GM10248 (cell line): Measurements from ENCODE around the gene MYL2.

Source experiments
- CTCF ChIA-PET: fragments of 300-600 bp; sonication (Branson Sonifier 250); formaldehyde crosslinking; extraction: SDS; loops from one replicate; lab custom pipeline; 2021; ENCODE audit warnings: antibody characterized with exemption; lab: Yijun Ruan, JAX
- POLR2A ChIA-PET: fragments of 350-650 bp; sonication (Branson Sonifier 250); formaldehyde crosslinking; extraction: SDS; loops from one replicate; lab custom pipeline; 2020; ENCODE audit warnings: antibody characterized with exemption; lab: Yijun Ruan, JAX
- DNase-seq: peaks from one replicate; pipeline ENCODE4 v3.0.0; 2012; ENCODE audit errors: extremely low spot score
- TF ChIP-seq, protein P1 (sequence below): IDR thresholded peaks from 2 replicates; pipeline ENCODE4 v1.5.1; 2012; ENCODE audit warnings: mild to moderate bottlenecking, low read depth; ENCODE audit errors: extremely low read depth, missing control alignments, control extremely low read depth

MYL2 gene

DNA sequence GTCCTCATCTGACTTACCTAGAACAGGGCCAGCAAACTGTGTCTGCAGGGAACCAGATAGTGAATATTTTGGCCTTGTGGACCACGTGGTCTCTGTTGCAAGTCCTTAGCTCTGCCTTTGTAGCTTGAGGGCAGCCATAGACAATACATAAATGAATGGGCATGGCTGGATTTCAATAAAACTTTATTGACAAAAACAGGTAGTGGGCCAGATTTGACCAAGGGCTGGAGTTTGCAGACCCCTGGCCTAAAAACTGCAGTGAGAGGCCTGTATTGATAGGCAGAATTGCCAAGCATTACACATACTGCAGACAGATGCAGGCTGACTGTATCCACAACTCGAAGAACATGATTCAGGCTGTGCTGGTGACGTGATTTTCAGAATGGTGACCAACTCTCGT is 48.3 kb downstream of the MYL2 start:
- TF ChIP-seq, protein P1, sequence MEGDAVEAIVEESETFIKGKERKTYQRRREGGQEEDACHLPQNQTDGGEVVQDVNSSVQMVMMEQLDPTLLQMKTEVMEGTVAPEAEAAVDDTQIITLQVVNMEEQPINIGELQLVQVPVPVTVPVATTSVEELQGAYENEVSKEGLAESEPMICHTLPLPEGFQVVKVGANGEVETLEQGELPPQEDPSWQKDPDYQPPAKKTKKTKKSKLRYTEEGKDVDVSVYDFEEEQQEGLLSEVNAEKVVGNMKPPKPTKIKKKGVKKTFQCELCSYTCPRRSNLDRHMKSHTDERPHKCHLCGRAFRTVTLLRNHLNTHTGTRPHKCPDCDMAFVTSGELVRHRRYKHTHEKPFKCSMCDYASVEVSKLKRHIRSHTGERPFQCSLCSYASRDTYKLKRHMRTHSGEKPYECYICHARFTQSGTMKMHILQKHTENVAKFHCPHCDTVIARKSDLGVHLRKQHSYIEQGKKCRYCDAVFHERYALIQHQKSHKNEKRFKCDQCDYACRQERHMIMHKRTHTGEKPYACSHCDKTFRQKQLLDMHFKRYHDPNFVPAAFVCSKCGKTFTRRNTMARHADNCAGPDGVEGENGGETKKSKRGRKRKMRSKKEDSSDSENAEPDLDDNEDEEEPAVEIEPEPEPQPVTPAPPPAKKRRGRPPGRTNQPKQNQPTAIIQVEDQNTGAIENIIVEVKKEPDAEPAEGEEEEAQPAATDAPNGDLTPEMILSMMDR = no peak
- no peak for DNase-seq
- POLR2A ChIA-PET = no interaction called here
- CTCF ChIA-PET = no interaction called here

DNA sequence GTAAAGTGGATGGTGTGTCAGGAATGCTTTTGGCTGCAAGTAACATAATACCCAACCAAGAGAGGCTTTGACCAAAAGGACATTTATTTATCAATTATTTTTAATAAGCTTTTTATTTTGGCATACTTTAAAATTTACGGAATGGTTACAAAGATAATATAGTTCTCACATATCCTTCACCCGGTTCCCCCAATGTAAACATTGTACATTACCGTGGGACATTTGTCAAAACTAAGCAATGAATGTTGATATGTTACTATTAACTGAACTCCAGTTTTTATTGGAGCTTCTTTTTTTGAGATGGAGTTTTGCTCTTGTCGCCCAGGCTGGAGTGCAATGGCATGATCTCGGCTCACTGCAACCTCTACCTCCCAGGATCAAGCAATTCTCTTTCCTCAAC is 50.6 kb downstream of the MYL2 start:
- no peak for DNase-seq
- ChIA-PET CTCF (interaction anchor here (0.9 kb wide), 1 partner anchor 18 kb away, joined by 3 read pairs; no protein-coding TSS in a partner anchor), POLR2A (no interaction called here)
- TF ChIP-seq, protein P1 = no peak

DNA sequence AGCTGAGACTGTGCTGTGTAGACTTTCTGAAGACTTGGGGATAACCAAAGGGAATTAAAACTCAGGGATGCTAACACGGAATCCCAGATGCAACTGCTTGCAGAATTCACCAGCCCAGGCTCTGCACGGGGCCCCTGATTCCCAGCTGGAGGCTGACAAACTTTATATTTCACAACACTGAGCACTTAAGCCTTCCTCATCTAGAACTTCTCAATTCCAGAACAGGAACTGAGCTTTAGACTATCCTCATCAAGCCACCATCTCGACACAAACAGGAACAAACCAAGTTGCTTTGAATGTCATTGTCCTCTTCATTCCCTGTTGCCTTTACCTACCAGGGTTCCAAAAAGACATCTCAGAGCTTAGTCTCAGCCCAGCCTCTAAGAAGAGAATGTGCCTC is 51.4 kb downstream of the MYL2 start:
- ChIA-PET CTCF (no interaction called here), POLR2A (no interaction called here)
- DNase-seq = no peak
- TF ChIP-seq, protein P1 = no peak

DNA sequence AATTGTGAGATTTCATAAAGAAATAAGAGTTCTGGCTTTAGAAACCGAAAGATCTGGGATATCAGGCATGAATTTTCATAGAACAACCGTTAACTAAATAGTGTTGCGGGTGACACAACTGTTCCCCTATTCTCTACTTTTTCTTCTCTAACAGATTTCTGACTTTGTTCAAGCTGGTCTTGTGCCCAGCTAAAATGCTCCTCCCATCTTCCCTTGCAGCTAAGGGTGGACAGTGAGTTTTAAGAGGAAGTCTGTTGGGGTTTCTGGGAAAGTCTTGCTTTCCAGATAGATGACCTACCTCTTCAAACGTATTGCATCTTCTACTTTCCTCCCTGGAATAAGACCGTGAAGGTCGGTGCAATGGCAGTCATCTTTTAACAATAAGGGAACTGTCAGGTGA is 54.9 kb downstream of the MYL2 start:
- CTCF ChIA-PET = interaction anchor here (1.1 kb wide), 1 partner anchor 11 kb away, joined by 3 read pairs; no protein-coding TSS in a partner anchor
- DNase-seq = no peak
- TF ChIP-seq, protein P1 = no peak
- POLR2A ChIA-PET = no interaction called here

DNA sequence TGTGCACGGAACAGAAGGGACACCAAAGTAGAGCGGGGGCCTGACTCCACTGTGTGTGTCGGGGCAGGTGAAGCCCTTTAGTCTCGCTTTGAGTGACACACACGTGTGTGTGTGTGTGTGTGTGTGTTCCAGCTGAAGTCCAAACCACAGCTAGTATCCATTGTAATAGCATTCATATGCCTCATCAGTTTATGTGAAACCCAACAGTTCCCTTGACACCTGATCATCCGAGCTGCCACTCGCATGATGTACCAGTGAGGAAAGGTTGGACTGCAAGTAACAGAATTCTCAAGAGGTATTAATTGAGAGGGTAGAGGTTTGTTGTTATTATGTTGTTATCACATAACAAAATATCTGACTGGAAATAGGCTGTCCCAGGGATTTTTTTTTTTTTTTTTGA is 57.2 kb downstream of the MYL2 start:
- TF ChIP-seq, protein P1 = no peak
- POLR2A ChIA-PET = no interaction called here
- DNase-seq = no peak

DNA sequence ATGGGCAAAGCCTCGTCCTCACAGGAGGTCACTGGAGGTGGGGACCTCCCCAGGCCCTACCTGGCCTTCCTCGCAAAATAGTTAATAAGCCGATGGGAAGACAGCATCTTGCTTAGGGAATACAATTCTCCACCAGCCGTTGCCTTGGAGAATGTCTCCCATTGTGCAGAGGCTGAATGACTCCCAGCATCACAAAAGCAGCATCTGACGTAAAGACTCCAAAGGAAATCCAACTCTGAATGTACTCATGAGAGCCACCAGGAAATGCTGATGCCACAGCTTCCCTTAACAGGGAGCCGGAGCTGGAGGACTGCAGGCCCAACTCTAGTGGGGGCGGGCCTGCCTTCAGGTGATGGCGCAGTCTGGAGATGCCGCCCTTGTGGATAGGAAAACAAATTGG is 58.0 kb downstream of the MYL2 start:
- no peak for DNase-seq
- TF ChIP-seq, protein P1 = no peak
- ChIA-PET CTCF (interaction anchor here (1.0 to 2.2 kb wide), 3 partner anchors 8 to 26 kb away, joined by 3 to 10 read pairs (median 3); no protein-coding TSS in a partner anchor), POLR2A (no interaction called here)

More for the DNA sequence above, 57.2 kb downstream of the MYL2 start:
- CTCF ChIA-PET = interaction anchor here (1.1 to 2.2 kb wide), 2 partner anchors 9 to 25 kb away, joined by 3 to 10 read pairs; no protein-coding TSS in a partner anchor
